Measurements from ENCODE around the gene SH2D7. TPM values are rescaled to one million over a fixed set of nuclear protein-coding genes. Genes with fewer than 3 reads are reported as not detected.
A peak's percentile ranks its signal among the peaks of the same experiment; 100 is the strongest.

SH2D7 gene
- total RNA-seq, 2 experiments from 2014 or later, result 0.26 to 0.28 TPM

- no peak for DNase-seq
- CTCF ChIA-PET, result interaction anchor here (0.8 to 19.7 kb wide), 11 partner anchors 9 to 117 kb away, joined by 3 to 251 read pairs (median 4); no protein-coding TSS in a partner anchor
- ATAC-seq, result no peak
These were observed 16.7 kb upstream of the SH2D7 start for GRCh38 chr15:78075490-78076230.

GRCh38 chr15:78076231-78077052, 15.9 kb upstream of the SH2D7 start:
- ATAC-seq, result peak; percentile 30
- peak overlapping the region; percentile 94 for H3K27ac Mint-ChIP-seq
- no peaks in the 10 kb centered on the region for H3K27me3 Mint-ChIP-seq
- peaks cover 27% of the 10 kb centered on the region for H3K36me3 Mint-ChIP-seq
- no peak for DNase-seq
- H3K4me3 Mint-ChIP-seq, result peak overlapping the region; percentile 100
- peaks cover 46% of the 10 kb centered on the region for H3K4me1 Mint-ChIP-seq
- CTCF ChIA-PET, result interaction anchor here (0.8 to 19.7 kb wide), 12 partner anchors 7 to 117 kb away, joined by 3 to 251 read pairs (median 4); no protein-coding TSS in a partner anchor
- H3K9me3 Mint-ChIP-seq (ENCODE audit: low read depth), result no peaks in the 10 kb centered on the region

More at GRCh38 chr15:78075490-78076230, 16.7 kb upstream of the SH2D7 start:
- Mint-ChIP-seq H3K4me3 (peak overlapping the region; percentile 100), H3K4me1 (peaks cover 52% of the 10 kb centered on the region), H3K27ac (peak overlapping the region; percentile 78), H3K27me3 (no peaks in the 10 kb centered on the region), H3K36me3 (peaks cover 29% of the 10 kb centered on the region), H3K9me3 (ENCODE audit: low read depth) (no peaks in the 10 kb centered on the region)

GRCh38 chr15:78077053-78077870, 15.1 kb upstream of the SH2D7 start, which contains the start of gene TBC1D2B:
TSS of gene TBC1D2B (minus strand) at chr15:78077711. CDS start at chr15:78077652, 59 bp downstream.
- no peaks in the 10 kb centered on the region for H3K9me3 Mint-ChIP-seq (ENCODE audit: low read depth)
- peak within 1 kb of the TSS; percentile 100 for H3K4me3 Mint-ChIP-seq
- H3K4me1 Mint-ChIP-seq, result peaks cover 41% of the 10 kb centered on the region
- ATAC-seq (peak; percentile 86), DNase-seq (peak; percentile 77)
- no peaks in the 10 kb centered on the region for H3K27me3 Mint-ChIP-seq
- H3K27ac Mint-ChIP-seq, result peak within 1 kb of the TSS; percentile 94
- CTCF ChIA-PET, result interaction anchor here (0.8 to 19.7 kb wide), 9 partner anchors 8 to 76 kb away, joined by 3 to 251 read pairs (median 4); no protein-coding TSS in a partner anchor
- H3K36me3 Mint-ChIP-seq, result peaks cover 22% of the 10 kb centered on the region

GRCh38 chr15:78077871-78078210, 14.5 kb upstream of the SH2D7 start:
- CTCF ChIA-PET, result interaction anchor here (0.8 to 19.7 kb wide), 7 partner anchors 9 to 43 kb away, joined by 3 to 251 read pairs (median 4); no protein-coding TSS in a partner anchor

GRCh38 chr15:78079298-78080087, 12.9 kb upstream of the SH2D7 start:
- H3K4me1 Mint-ChIP-seq, result peaks cover 44% of the 10 kb centered on the region
- no peaks in the 10 kb centered on the region for H3K9me3 Mint-ChIP-seq (ENCODE audit: low read depth)
- H3K27me3 Mint-ChIP-seq, result no peaks in the 10 kb centered on the region
- CTCF ChIA-PET, result interaction anchor here (1.4 to 19.7 kb wide), 3 partner anchors 13 to 30 kb away, joined by 3 to 251 read pairs (median 4); no protein-coding TSS in a partner anchor
- ATAC-seq (no peak), DNase-seq (no peak)
- no peak overlapping the region for H3K4me3 Mint-ChIP-seq
- H3K36me3 Mint-ChIP-seq, result peaks cover 16% of the 10 kb centered on the region
- H3K27ac Mint-ChIP-seq, result peak overlapping the region; percentile 48

More at GRCh38 chr15:78077871-78078210, 14.5 kb upstream of the SH2D7 start:
- Mint-ChIP-seq H3K27me3 (no peaks in the 10 kb centered on the region), H3K4me1 (peaks cover 41% of the 10 kb centered on the region), H3K36me3 (peaks cover 21% of the 10 kb centered on the region), H3K9me3 (ENCODE audit: low read depth) (no peaks in the 10 kb centered on the region), H3K27ac (peak overlapping the region; percentile 72), H3K4me3 (peak overlapping the region; percentile 100)
- no peak for DNase-seq
- no peak for ATAC-seq

GRCh38 chr15:78080088-78080460, 12.3 kb upstream of the SH2D7 start:
- ATAC-seq (no peak), DNase-seq (no peak)
- Mint-ChIP-seq H3K27ac (peak overlapping the region; percentile 48), H3K36me3 (peaks cover 11% of the 10 kb centered on the region), H3K9me3 (ENCODE audit: low read depth) (no peaks in the 10 kb centered on the region), H3K4me1 (peaks cover 43% of the 10 kb centered on the region), H3K27me3 (no peaks in the 10 kb centered on the region), H3K4me3 (no peak overlapping the region)
- CTCF ChIA-PET, result interaction anchor here (1.4 to 19.7 kb wide), 2 partner anchors 27 to 30 kb away, joined by 3 to 251 read pairs; no protein-coding TSS in a partner anchor

GRCh38 chr15:78082106-78082742, 10.1 kb upstream of the SH2D7 start:
- Mint-ChIP-seq H3K27me3 (no peaks in the 10 kb centered on the region), H3K4me1 (peaks cover 35% of the 10 kb centered on the region), H3K36me3 (no peaks in the 10 kb centered on the region), H3K9me3 (ENCODE audit: low read depth) (no peaks in the 10 kb centered on the region), H3K27ac (peak overlapping the region; percentile 55), H3K4me3 (no peak overlapping the region)
- no peak for DNase-seq
- no peak for ATAC-seq
- CTCF ChIA-PET, result interaction anchor here (1.3 to 19.7 kb wide), 4 partner anchors 10 to 48 kb away, joined by 4 to 251 read pairs (median 12); no protein-coding TSS in a partner anchor

- ATAC-seq (no peak), DNase-seq (no peak)
- Mint-ChIP-seq H3K27ac (peak overlapping the region; percentile 39), H3K4me3 (no peak overlapping the region), H3K36me3 (no peaks in the 10 kb centered on the region), H3K4me1 (peaks cover 35% of the 10 kb centered on the region), H3K27me3 (no peaks in the 10 kb centered on the region), H3K9me3 (ENCODE audit: low read depth) (no peaks in the 10 kb centered on the region)
- CTCF ChIA-PET, result interaction anchor here (1.3 to 19.7 kb wide), 4 partner anchors 11 to 48 kb away, joined by 4 to 251 read pairs (median 12); no protein-coding TSS in a partner anchor
These were observed 9.6 kb upstream of the SH2D7 start for GRCh38 chr15:78082743-78083110.

- Mint-ChIP-seq H3K9me3 (ENCODE audit: low read depth) (no peaks in the 10 kb centered on the region), H3K4me3 (no peak overlapping the region), H3K27me3 (no peaks in the 10 kb centered on the region), H3K36me3 (no peaks in the 10 kb centered on the region), H3K4me1 (peaks cover 30% of the 10 kb centered on the region), H3K27ac (no peak overlapping the region)
- CTCF ChIA-PET, result interaction anchor here (0.8 to 19.7 kb wide), 4 partner anchors 10 to 24 kb away, joined by 4 to 251 read pairs (median 12); no protein-coding TSS in a partner anchor
- DNase-seq (no peak), ATAC-seq (no peak)
These were observed 9.2 kb upstream of the SH2D7 start for GRCh38 chr15:78083186-78083585.

GRCh38 chr15:78083687-78084448, 8.5 kb upstream of the SH2D7 start:
- Mint-ChIP-seq H3K4me3 (no peak overlapping the region), H3K27ac (peak overlapping the region; percentile 66), H3K4me1 (peaks cover 29% of the 10 kb centered on the region), H3K36me3 (no peaks in the 10 kb centered on the region), H3K27me3 (no peaks in the 10 kb centered on the region), H3K9me3 (ENCODE audit: low read depth) (no peaks in the 10 kb centered on the region)
- CTCF ChIA-PET, result interaction anchor here (0.8 to 19.7 kb wide), 5 partner anchors 9 to 50 kb away, joined by 3 to 251 read pairs (median 8); no protein-coding TSS in a partner anchor
- no peak for DNase-seq
- peak; percentile 83 for ATAC-seq

- H3K27ac Mint-ChIP-seq, result peak overlapping the region; percentile 66
- no peaks in the 10 kb centered on the region for H3K36me3 Mint-ChIP-seq
- no peaks in the 10 kb centered on the region for H3K27me3 Mint-ChIP-seq
- ATAC-seq (no peak), DNase-seq (no peak)
- no peaks in the 10 kb centered on the region for H3K9me3 Mint-ChIP-seq (ENCODE audit: low read depth)
- CTCF ChIA-PET, result interaction anchor here (0.8 to 19.7 kb wide), 3 partner anchors 12 to 50 kb away, joined by 3 to 251 read pairs (median 15); no protein-coding TSS in a partner anchor
- H3K4me3 Mint-ChIP-seq, result no peak overlapping the region
- peaks cover 29% of the 10 kb centered on the region for H3K4me1 Mint-ChIP-seq
These were observed 8.0 kb upstream of the SH2D7 start for GRCh38 chr15:78084449-78084750.

Data from activated CD8-positive, alpha-beta memory T cell treated with anti-CD3 and anti-CD28 coated beads, Interleukin-2, amount 10 ng/mL, durations not matched to agents 7 days and 5 days (primary cell).